H1 (cell line): ENCODE measurements around the gene NBDY. TPM values are rescaled to one million over a fixed set of nuclear protein-coding genes. Genes with fewer than 3 reads are reported as not detected.

Source experiments
- polyA plus RNA-seq, 7 experiments: library from polyadenylated mRNA; depleted of rRNA in 3 of 7; stranded (reverse) in 5 of 7; unstranded in 2 of 7; fragments of >200 nt in 5 of 7; fragments of 200-250 nt in 2 of 7; gene quantifications; 1 replicate in 5 of 7; 2 replicates in 1 of 7; 4 replicates in 1 of 7; pipeline versions ENCODE4 v1.2.1 to v1.2.3, GENCODE V29; 2011 to 2013; ENCODE audit warnings: missing spikeins in 2 of 7, mixed read lengths in 2 of 7
- total RNA-seq: library from RNA; stranded (reverse); fragmentation: NEBNext Ultra II Directional; extraction: Animal tissue kit (Norgen Biotek cat#: 25700); gene quantifications from 2 replicates; pipeline ENCODE4 v1.2.1, GENCODE V29; 2021
- TF ChIP-seq, protein P1 (sequence below): fragments of 300-600 bp; sonication (generic); IDR thresholded peaks from 2 replicates; pipeline ENCODE4 v1.7.1; 2012; ENCODE audit warnings: low read length, moderate library complexity, mild to moderate bottlenecking, inconsistent platforms; ENCODE audit not compliant: insufficient replicate concordance

NBDY gene
- total and polyA plus RNA-seq, 2 of the 8 experiments (the other 6 are each of a cell fraction or from before 2014, with no cell fraction given) = 42.3 to 57.8 TPM

GRCh38 chrX:56728321-56728720 is 722 bp upstream of the NBDY start (continued):
- TF ChIP-seq, protein P1, sequence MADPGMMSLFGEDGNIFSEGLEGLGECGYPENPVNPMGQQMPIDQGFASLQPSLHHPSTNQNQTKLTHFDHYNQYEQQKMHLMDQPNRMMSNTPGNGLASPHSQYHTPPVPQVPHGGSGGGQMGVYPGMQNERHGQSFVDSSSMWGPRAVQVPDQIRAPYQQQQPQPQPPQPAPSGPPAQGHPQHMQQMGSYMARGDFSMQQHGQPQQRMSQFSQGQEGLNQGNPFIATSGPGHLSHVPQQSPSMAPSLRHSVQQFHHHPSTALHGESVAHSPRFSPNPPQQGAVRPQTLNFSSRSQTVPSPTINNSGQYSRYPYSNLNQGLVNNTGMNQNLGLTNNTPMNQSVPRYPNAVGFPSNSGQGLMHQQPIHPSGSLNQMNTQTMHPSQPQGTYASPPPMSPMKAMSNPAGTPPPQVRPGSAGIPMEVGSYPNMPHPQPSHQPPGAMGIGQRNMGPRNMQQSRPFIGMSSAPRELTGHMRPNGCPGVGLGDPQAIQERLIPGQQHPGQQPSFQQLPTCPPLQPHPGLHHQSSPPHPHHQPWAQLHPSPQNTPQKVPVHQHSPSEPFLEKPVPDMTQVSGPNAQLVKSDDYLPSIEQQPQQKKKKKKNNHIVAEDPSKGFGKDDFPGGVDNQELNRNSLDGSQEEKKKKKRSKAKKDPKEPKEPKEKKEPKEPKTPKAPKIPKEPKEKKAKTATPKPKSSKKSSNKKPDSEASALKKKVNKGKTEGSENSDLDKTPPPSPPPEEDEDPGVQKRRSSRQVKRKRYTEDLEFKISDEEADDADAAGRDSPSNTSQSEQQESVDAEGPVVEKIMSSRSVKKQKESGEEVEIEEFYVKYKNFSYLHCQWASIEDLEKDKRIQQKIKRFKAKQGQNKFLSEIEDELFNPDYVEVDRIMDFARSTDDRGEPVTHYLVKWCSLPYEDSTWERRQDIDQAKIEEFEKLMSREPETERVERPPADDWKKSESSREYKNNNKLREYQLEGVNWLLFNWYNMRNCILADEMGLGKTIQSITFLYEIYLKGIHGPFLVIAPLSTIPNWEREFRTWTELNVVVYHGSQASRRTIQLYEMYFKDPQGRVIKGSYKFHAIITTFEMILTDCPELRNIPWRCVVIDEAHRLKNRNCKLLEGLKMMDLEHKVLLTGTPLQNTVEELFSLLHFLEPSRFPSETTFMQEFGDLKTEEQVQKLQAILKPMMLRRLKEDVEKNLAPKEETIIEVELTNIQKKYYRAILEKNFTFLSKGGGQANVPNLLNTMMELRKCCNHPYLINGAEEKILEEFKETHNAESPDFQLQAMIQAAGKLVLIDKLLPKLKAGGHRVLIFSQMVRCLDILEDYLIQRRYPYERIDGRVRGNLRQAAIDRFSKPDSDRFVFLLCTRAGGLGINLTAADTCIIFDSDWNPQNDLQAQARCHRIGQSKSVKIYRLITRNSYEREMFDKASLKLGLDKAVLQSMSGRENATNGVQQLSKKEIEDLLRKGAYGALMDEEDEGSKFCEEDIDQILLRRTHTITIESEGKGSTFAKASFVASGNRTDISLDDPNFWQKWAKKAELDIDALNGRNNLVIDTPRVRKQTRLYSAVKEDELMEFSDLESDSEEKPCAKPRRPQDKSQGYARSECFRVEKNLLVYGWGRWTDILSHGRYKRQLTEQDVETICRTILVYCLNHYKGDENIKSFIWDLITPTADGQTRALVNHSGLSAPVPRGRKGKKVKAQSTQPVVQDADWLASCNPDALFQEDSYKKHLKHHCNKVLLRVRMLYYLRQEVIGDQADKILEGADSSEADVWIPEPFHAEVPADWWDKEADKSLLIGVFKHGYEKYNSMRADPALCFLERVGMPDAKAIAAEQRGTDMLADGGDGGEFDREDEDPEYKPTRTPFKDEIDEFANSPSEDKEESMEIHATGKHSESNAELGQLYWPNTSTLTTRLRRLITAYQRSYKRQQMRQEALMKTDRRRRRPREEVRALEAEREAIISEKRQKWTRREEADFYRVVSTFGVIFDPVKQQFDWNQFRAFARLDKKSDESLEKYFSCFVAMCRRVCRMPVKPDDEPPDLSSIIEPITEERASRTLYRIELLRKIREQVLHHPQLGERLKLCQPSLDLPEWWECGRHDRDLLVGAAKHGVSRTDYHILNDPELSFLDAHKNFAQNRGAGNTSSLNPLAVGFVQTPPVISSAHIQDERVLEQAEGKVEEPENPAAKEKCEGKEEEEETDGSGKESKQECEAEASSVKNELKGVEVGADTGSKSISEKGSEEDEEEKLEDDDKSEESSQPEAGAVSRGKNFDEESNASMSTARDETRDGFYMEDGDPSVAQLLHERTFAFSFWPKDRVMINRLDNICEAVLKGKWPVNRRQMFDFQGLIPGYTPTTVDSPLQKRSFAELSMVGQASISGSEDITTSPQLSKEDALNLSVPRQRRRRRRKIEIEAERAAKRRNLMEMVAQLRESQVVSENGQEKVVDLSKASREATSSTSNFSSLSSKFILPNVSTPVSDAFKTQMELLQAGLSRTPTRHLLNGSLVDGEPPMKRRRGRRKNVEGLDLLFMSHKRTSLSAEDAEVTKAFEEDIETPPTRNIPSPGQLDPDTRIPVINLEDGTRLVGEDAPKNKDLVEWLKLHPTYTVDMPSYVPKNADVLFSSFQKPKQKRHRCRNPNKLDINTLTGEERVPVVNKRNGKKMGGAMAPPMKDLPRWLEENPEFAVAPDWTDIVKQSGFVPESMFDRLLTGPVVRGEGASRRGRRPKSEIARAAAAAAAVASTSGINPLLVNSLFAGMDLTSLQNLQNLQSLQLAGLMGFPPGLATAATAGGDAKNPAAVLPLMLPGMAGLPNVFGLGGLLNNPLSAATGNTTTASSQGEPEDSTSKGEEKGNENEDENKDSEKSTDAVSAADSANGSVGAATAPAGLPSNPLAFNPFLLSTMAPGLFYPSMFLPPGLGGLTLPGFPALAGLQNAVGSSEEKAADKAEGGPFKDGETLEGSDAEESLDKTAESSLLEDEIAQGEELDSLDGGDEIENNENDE = peak; percentile 81
- TF ChIP-seq, all 59 proteins: peak for 1
